ENCODE data around the gene SLC17A2. TPM values are rescaled to one million over a fixed set of nuclear protein-coding genes. Genes with fewer than 3 reads are reported as not detected.

The SLC17A2 gene
- total and polyA plus RNA-seq, 2 of the 13 experiments (the other 11 are each of a cell fraction or from before 2014, with no cell fraction given): 11.2 to 32.4 TPM

- no TSS peak for BruUV-seq (replicated peaks)
- H3K27me3 ChIP-seq (ENCODE audit: control insufficient read depth in 1 of 2, insufficient read depth in 2 of 2, low read length in 2 of 2): no peaks in the 10 kb centered on the region
- 61% methylated on average over 7 of the region's 7 CpGs for WGBS (ENCODE audit: low lambda C conversion rate)
- no peak overlapping the region for H3K4me2 ChIP-seq (ENCODE audit: low read depth, low read length)
- DNase-seq (ENCODE audit: low spot score) (no peak), FAIRE-seq (no peak), ATAC-seq (no peak)
- H3K79me2 ChIP-seq (ENCODE audit: insufficient read depth, low read length): no peaks in the 10 kb centered on the region
- in situ Hi-C loops (cut with HindIII; ENCODE audit: extremely low pct_ligation_motif_present, low pct_unique_long_range_greater_than_20kb) (no loop called here), intact Hi-C loops (cut with micrococcal nuclease; ENCODE audit: unreplicated experiment) (no loop called here)
- no peak overlapping the region for H3K27ac ChIP-seq (ENCODE audit: extremely low read length, insufficient read depth, low read length)
- ChIA-PET CTCF (ENCODE audit: low intra/inter-chr PET ratio, low total read pairs) (no interaction called here), POLR2A (interaction anchor here (1.8 kb wide), 1 partner anchor 40 kb away, joined by 5 read pairs; no protein-coding TSS in a partner anchor)
- no peaks in the 10 kb centered on the region for H3K9me3 ChIP-seq (ENCODE audit: low read length)
- no peak overlapping the region for H2AFZ ChIP-seq (ENCODE audit: low read length)
- no peak overlapping the region for H3K4me3 ChIP-seq (replicated peaks in 1 of 3; ENCODE audit: insufficient read depth in 1 of 3, low read depth in 2 of 3, low read length in 3 of 3)
- H3K4me1 ChIP-seq (ENCODE audit: insufficient read depth, low read length): peaks cover 19% of the 10 kb centered on the region
- H3K36me3 ChIP-seq (replicated peaks in 1 of 2; ENCODE audit: control insufficient read depth in 1 of 2, insufficient read depth in 2 of 2, low read length in 2 of 2): no peaks in the 10 kb centered on the region
- no peak for TF ChIP-seq ZMAT5 (CRISPR knock-in tag; IDR thresholded peaks at IDR 0.05; ENCODE audit: borderline replicate concordance, low read depth)
- no peak for TF ChIP-seq MAFG (CRISPR knock-in tag; IDR thresholded peaks at IDR 0.05)
- no peak for TF ChIP-seq NKX3-1 (CRISPR knock-in tag; IDR thresholded peaks at IDR 0.05)
- TF ChIP-seq, protein P1, sequence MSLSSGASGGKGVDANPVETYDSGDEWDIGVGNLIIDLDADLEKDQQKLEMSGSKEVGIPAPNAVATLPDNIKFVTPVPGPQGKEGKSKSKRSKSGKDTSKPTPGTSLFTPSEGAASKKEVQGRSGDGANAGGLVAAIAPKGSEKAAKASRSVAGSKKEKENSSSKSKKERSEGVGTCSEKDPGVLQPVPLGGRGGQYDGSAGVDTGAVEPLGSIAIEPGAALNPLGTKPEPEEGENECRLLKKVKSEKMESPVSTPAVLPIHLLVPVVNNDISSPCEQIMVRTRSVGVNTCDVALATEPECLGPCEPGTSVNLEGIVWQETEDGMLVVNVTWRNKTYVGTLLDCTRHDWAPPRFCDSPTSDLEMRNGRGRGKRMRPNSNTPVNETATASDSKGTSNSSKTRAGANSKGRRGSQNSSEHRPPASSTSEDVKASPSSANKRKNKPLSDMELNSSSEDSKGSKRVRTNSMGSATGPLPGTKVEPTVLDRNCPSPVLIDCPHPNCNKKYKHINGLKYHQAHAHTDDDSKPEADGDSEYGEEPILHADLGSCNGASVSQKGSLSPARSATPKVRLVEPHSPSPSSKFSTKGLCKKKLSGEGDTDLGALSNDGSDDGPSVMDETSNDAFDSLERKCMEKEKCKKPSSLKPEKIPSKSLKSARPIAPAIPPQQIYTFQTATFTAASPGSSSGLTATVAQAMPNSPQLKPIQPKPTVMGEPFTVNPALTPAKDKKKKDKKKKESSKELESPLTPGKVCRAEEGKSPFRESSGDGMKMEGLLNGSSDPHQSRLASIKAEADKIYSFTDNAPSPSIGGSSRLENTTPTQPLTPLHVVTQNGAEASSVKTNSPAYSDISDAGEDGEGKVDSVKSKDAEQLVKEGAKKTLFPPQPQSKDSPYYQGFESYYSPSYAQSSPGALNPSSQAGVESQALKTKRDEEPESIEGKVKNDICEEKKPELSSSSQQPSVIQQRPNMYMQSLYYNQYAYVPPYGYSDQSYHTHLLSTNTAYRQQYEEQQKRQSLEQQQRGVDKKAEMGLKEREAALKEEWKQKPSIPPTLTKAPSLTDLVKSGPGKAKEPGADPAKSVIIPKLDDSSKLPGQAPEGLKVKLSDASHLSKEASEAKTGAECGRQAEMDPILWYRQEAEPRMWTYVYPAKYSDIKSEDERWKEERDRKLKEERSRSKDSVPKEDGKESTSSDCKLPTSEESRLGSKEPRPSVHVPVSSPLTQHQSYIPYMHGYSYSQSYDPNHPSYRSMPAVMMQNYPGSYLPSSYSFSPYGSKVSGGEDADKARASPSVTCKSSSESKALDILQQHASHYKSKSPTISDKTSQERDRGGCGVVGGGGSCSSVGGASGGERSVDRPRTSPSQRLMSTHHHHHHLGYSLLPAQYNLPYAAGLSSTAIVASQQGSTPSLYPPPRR (CRISPR knock-in tag; IDR thresholded peaks at IDR 0.05; ENCODE audit: borderline replicate concordance): no peak
- no peak for TF ChIP-seq ARHGAP35 (CRISPR knock-in tag; IDR thresholded peaks at IDR 0.05; ENCODE audit: borderline replicate concordance)
- no peak for TF ChIP-seq ZNF773 (CRISPR knock-in tag; IDR thresholded peaks at IDR 0.05; ENCODE audit: borderline replicate concordance)
- H4K20me1 ChIP-seq (ENCODE audit: insufficient read depth, low read length): no peaks in the 10 kb centered on the region
- no peak overlapping the region for H3K9ac ChIP-seq (ENCODE audit: insufficient read depth, low read depth, low read length)
Observed at GRCh38 chr6:25951296-25952032, 21.0 kb upstream of the SLC17A2 start.
